Measurements from ENCODE around the gene INHBE. TPM values are rescaled to one million over a fixed set of nuclear protein-coding genes. Genes with fewer than 3 reads are reported as not detected.
"Not testable (repeated sequence)": the region's sequence is repeated elsewhere in the genome, so short reads cannot be mapped to it uniquely, and the experiment has no call there.

INHBE gene
- total RNA-seq, 1 donor from 2014 or later = 18.0 TPM

- Mint-ChIP-seq H3K27me3 (ENCODE audit: unreplicated experiment) (peaks cover 2% of the 10 kb centered on the region), H3K9me3 (ENCODE audit: unreplicated experiment) (peaks cover 3% of the 10 kb centered on the region), H3K27ac (ENCODE audit: unreplicated experiment) (no peak overlapping the region), H3K4me1 (ENCODE audit: low read depth, unreplicated experiment) (no peaks in the 10 kb centered on the region), H3K36me3 (ENCODE audit: unreplicated experiment) (peaks cover 4% of the 10 kb centered on the region), H3K4me3 (ENCODE audit: unreplicated experiment) (no peak overlapping the region)
- TF ChIP-seq CTCF (IDR thresholded peaks at IDR 0.05; ENCODE audit: partially characterized antibody, unreplicated experiment) = no peak
- no peak for DNase-seq
Measured at GRCh38 chr12:57441846-57442427, 13.2 kb upstream of the INHBE start.

- H3K36me3 Mint-ChIP-seq (ENCODE audit: unreplicated experiment); H3K4me1 Mint-ChIP-seq (ENCODE audit: low read depth, unreplicated experiment): not testable (repeated sequence)
Measured at GRCh38 chr12:57444337-57444736, 10.8 kb upstream of the INHBE start.

GRCh38 chr12:57444744-57445143, 10.4 kb upstream of the INHBE start:
- H3K9me3 Mint-ChIP-seq (ENCODE audit: unreplicated experiment) = peaks cover 5% of the 10 kb centered on the region
- TF ChIP-seq CTCF (IDR thresholded peaks at IDR 0.05; ENCODE audit: partially characterized antibody, unreplicated experiment) = no peak

More at GRCh38 chr12:57444337-57444736, 10.8 kb upstream of the INHBE start:
- H3K27me3 Mint-ChIP-seq (ENCODE audit: unreplicated experiment); H3K4me3 Mint-ChIP-seq (ENCODE audit: unreplicated experiment); DNase-seq; H3K27ac Mint-ChIP-seq (ENCODE audit: unreplicated experiment); H3K9me3 Mint-ChIP-seq (ENCODE audit: unreplicated experiment): not testable (repeated sequence)

GRCh38 chr12:57446292-57446960, 8.7 kb upstream of the INHBE start:
- Mint-ChIP-seq H3K36me3 (ENCODE audit: unreplicated experiment) (peaks cover 13% of the 10 kb centered on the region), H3K27me3 (ENCODE audit: unreplicated experiment) (peaks cover 4% of the 10 kb centered on the region), H3K4me3 (ENCODE audit: unreplicated experiment) (no peak overlapping the region), H3K4me1 (ENCODE audit: low read depth, unreplicated experiment) (no peaks in the 10 kb centered on the region), H3K27ac (ENCODE audit: unreplicated experiment) (no peak overlapping the region), H3K9me3 (ENCODE audit: unreplicated experiment) (peaks cover 6% of the 10 kb centered on the region)
- DNase-seq = no peak
- no peak for TF ChIP-seq CTCF (IDR thresholded peaks at IDR 0.05; ENCODE audit: partially characterized antibody, unreplicated experiment)

More at GRCh38 chr12:57444744-57445143, 10.4 kb upstream of the INHBE start:
- Mint-ChIP-seq H3K27ac (ENCODE audit: unreplicated experiment) (no peak overlapping the region), H3K27me3 (ENCODE audit: unreplicated experiment) (peaks cover 2% of the 10 kb centered on the region), H3K36me3 (ENCODE audit: unreplicated experiment) (peaks cover 4% of the 10 kb centered on the region), H3K4me1 (ENCODE audit: low read depth, unreplicated experiment) (no peaks in the 10 kb centered on the region), H3K4me3 (ENCODE audit: unreplicated experiment) (no peak overlapping the region)
- DNase-seq = no peak

GRCh38 chr12:57448669-57449068, 6.4 kb upstream of the INHBE start:
- DNase-seq = no peak
- Mint-ChIP-seq H3K4me1 (ENCODE audit: low read depth, unreplicated experiment) (peaks cover 14% of the 10 kb centered on the region), H3K9me3 (ENCODE audit: unreplicated experiment) (peaks cover 8% of the 10 kb centered on the region), H3K27ac (ENCODE audit: unreplicated experiment) (no peak overlapping the region), H3K4me3 (ENCODE audit: unreplicated experiment) (no peak overlapping the region), H3K36me3 (ENCODE audit: unreplicated experiment) (peaks cover 9% of the 10 kb centered on the region), H3K27me3 (ENCODE audit: unreplicated experiment) (peaks cover 8% of the 10 kb centered on the region)
- no peak for TF ChIP-seq CTCF (IDR thresholded peaks at IDR 0.05; ENCODE audit: partially characterized antibody, unreplicated experiment)
